ENCODE measurements around the gene TEKT3.

The TEKT3 gene

DNA sequence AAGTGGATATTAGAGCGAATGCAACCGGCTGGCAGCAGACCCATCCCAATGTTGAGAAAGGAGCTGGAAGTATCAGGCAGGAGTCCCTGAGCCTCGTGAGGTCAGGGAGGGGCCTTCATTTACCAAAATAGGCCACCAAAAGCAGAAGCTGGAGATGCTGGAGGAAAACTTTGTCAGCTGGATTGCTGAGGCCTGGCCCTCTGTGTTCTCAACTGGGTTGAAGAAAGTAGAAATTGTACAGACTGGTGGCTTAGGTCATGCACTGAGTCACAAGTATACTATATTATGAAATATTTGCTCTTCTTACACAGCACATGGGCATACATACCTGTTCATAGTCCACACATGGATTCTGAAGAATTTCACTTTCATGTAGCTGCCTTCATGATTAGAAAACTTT is 23.2 kb upstream of the TEKT3 start:
- H3K9me3 Mint-ChIP-seq, result no peaks in the 10 kb centered on the region
- no peaks in the 10 kb centered on the region for H3K4me1 Mint-ChIP-seq (ENCODE audit: low read depth)
- no peak overlapping the region for H3K4me3 Mint-ChIP-seq
- no peaks in the 10 kb centered on the region for H3K36me3 Mint-ChIP-seq (ENCODE audit: low read depth)
- no peak overlapping the region for H3K27ac Mint-ChIP-seq
- H3K27me3 Mint-ChIP-seq, result peaks cover 3% of the 10 kb centered on the region

DNA sequence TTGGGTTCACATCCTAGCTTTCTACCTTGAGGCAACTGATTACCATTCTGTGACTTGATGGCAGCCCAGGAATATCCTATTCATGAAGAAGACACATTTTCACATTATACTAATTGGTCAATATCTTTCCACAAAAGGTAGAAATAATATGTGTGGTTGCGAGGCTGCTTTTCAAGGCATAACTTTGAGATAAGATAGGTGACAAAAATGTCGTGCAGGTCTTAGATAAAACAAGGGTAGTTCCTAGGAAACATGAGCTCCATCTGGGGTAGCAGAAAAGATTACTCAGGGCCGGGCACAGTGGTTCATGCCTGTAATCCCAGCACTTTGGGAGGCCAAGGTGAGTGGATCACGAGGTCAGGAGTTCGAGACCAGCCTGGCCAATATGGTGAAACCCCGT is 22.3 kb upstream of the TEKT3 start:
- Mint-ChIP-seq H3K9me3 (no peaks in the 10 kb centered on the region), H3K4me3 (no peak overlapping the region), H3K36me3 (ENCODE audit: low read depth) (no peaks in the 10 kb centered on the region), H3K27me3 (peaks cover 3% of the 10 kb centered on the region), H3K4me1 (ENCODE audit: low read depth) (no peaks in the 10 kb centered on the region), H3K27ac (no peak overlapping the region)

DNA sequence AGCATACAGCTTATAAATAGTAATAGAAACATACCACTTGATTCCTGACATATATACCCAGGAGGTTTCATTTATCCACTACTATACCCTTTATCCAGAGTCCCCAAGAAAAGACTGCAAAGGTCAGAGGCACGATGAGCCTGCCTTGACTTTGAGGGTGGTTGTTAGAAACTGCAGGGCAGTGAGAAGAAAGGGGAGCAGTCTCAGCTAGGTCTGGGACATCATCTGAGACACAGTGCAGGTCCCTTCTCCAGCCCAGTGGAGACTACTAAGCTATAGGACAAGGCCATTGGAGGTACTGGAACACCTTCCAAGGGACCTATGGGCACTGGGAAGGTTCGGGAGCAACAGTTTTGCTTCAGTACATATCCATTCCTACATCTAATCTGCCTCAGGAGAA is 20.2 kb upstream of the TEKT3 start:
- Mint-ChIP-seq H3K4me3 (no peak overlapping the region), H3K27me3 (peaks cover 3% of the 10 kb centered on the region), H3K27ac (no peak overlapping the region), H3K36me3 (ENCODE audit: low read depth) (no peaks in the 10 kb centered on the region), H3K9me3 (no peaks in the 10 kb centered on the region), H3K4me1 (ENCODE audit: low read depth) (no peaks in the 10 kb centered on the region)

DNA sequence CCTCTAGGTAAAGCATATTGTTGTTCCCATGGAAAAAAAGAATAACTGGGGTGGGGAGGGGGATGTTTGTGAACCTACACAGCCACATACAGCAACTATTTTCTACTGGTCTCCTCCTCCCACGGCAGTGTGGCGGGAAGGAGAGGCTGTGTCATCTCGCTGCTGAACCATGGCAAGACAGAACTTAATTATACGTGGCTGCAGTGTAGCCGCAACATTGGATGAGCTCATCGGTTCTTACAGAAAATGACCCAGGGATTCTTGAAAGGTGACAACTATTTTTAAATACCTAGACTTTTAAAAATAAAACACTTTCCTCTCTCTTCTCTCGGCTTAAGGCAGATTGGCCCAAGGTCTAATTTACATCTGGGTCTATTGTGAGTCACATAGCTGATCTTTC is 19.8 kb upstream of the TEKT3 start:
- Mint-ChIP-seq H3K4me1 (ENCODE audit: low read depth) (no peaks in the 10 kb centered on the region), H3K4me3 (no peak overlapping the region), H3K36me3 (ENCODE audit: low read depth) (no peaks in the 10 kb centered on the region), H3K9me3 (no peaks in the 10 kb centered on the region), H3K27ac (no peak overlapping the region), H3K27me3 (peaks cover 8% of the 10 kb centered on the region)

DNA sequence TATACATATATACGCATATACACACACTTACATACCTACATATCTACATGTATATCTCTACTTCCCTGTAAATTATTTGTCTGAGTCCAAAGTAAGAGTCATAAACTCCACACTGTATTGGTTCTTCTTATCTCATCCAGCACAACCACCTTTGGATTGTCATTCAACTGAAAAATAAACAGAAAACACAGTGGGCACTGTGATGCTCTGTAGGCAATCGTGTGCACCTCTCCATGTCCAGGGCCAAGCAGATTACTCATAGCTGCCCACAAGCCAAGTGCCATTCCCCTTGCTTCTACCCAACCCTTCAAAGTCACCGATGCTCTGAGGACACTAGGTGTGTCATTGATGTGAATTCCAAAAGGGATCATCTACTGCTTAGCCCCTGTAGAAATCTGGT is 12.9 kb upstream of the TEKT3 start:
- Mint-ChIP-seq H3K36me3 (ENCODE audit: low read depth) (no peaks in the 10 kb centered on the region), H3K4me1 (ENCODE audit: low read depth) (no peaks in the 10 kb centered on the region), H3K27me3 (peaks cover 37% of the 10 kb centered on the region), H3K27ac (peak overlapping the region; percentile 4), H3K9me3 (no peaks in the 10 kb centered on the region), H3K4me3 (no peak overlapping the region)

DNA sequence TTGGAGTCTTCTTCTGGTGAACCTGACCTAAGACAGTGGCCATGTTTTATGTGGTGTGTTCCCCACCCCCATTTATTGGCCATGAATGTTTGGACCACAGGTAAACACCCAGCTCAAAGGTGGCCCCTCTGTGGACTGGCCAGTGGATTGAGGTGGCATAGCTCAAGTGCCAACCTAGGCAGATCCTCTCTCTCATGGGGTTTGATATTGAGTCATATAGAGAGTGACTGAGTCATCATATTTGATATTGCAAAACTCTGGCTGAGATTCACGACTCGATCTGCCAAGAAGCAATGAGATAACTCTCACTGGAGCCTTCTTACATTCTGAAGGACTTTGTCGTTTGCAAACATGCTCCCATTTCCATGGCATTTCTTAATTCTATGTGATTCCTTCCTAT is 10.5 kb upstream of the TEKT3 start:
- no peaks in the 10 kb centered on the region for H3K4me1 Mint-ChIP-seq (ENCODE audit: low read depth)
- no peaks in the 10 kb centered on the region for H3K36me3 Mint-ChIP-seq (ENCODE audit: low read depth)
- H3K27ac Mint-ChIP-seq, result no peak overlapping the region
- H3K4me3 Mint-ChIP-seq, result no peak overlapping the region
- H3K27me3 Mint-ChIP-seq, result peaks cover 50% of the 10 kb centered on the region
- no peaks in the 10 kb centered on the region for H3K9me3 Mint-ChIP-seq

DNA sequence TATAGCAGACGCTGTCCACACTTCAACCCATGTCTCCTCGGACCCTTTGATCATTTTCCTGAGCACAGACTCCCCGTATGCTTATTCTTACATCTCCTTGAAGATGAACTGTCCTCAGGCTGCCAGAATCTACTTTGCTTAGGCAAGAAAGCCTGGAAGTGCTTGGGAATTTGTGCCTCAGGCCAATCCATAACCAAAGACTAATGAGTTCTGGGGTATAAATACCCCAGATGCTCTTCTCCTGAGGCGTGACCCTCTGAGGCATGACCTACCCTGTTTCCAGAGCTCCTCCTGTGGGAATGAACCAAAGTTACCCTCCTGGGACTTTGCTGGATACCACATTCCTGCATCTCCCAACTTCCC is 10.1 kb upstream of the TEKT3 start:
- Mint-ChIP-seq H3K27ac (no peak overlapping the region), H3K4me1 (ENCODE audit: low read depth) (no peaks in the 10 kb centered on the region), H3K27me3 (peaks cover 50% of the 10 kb centered on the region), H3K4me3 (no peak overlapping the region), H3K9me3 (no peaks in the 10 kb centered on the region), H3K36me3 (ENCODE audit: low read depth) (no peaks in the 10 kb centered on the region)

DNA sequence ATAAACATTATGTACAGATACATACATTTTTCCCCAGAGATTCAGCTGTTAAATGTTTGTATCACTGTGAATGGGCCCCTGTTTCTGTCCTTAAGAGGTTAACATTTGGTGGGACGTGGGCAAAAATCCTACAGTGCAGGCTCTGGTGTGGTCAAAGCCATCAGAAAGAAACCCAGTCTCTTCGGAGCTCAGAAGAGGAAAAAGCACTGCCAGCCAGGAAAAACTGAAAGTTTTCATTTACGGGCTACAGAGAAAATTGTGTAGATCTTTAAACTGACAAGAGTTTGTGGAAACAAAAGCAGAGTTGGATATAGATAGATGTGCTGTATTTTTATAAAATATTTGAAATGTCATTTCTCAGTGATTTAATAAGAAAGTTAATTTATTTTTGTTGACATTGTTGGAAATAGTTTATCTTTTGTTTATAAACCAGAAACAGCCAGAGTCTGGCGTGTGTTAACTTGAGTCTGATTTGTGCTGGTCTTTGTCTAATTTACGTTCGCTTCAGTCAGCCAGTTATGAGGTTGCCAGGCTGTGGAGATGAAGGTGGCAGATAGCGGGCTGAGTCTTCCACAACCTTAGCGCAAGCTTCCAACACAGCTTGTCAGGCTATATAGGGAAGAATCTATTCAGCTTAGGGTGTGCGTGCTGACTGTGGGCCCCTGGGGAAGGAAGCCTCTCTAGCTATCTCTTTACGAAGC is 9.5 kb upstream of the TEKT3 start:
- H3K36me3 Mint-ChIP-seq (ENCODE audit: low read depth), result no peaks in the 10 kb centered on the region
- H3K27ac Mint-ChIP-seq, result no peak overlapping the region
- no peaks in the 10 kb centered on the region for H3K9me3 Mint-ChIP-seq
- no peaks in the 10 kb centered on the region for H3K4me1 Mint-ChIP-seq (ENCODE audit: low read depth)
- H3K27me3 Mint-ChIP-seq, result peaks cover 45% of the 10 kb centered on the region
- H3K4me3 Mint-ChIP-seq, result no peak overlapping the region

DNA sequence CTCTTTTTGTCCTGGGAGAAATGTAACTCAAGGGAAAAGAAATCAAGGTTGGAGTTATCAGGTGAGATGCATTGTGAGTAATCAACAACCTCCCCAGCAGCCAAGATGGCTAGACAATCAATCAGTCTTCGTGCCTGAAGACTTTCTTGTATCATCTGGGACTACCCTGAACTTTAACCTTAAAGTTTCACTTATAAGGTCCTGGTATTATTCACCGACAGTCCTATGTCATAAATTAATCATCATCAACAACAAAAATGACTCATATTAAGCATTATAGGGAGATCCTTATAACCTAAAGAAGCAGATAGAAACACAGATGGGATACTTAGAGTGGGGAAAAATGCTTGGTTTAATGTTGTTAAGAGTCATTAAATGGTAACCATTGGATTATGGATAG is 7.7 kb upstream of the TEKT3 start:
- Mint-ChIP-seq H3K27me3 (peaks cover 55% of the 10 kb centered on the region), H3K27ac (no peak overlapping the region), H3K4me1 (ENCODE audit: low read depth) (no peaks in the 10 kb centered on the region), H3K9me3 (no peaks in the 10 kb centered on the region), H3K36me3 (ENCODE audit: low read depth) (no peaks in the 10 kb centered on the region), H3K4me3 (no peak overlapping the region)

DNA sequence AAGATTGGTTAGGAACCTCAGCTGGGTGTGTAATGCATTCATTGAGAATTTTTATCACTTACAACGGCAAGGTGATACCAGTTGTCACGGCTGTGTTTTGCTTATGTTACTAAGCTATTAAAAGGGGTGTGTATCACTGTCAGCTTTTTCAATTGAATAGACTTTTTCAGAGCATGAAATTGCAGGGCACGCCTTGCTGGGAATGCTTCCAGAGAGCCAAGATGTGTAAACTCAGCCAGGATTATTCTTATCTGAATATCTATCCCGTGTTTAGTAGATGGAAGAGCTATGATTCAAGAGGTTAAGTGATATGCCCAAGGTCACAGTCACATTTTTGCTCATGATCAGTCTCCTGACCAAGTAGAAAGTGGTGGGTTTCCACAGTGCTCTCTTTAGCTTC is 6.6 kb upstream of the TEKT3 start:
- no peaks in the 10 kb centered on the region for H3K36me3 Mint-ChIP-seq (ENCODE audit: low read depth)
- no peak overlapping the region for H3K27ac Mint-ChIP-seq
- H3K9me3 Mint-ChIP-seq, result no peaks in the 10 kb centered on the region
- peaks cover 64% of the 10 kb centered on the region for H3K27me3 Mint-ChIP-seq
- no peak overlapping the region for H3K4me3 Mint-ChIP-seq
- H3K4me1 Mint-ChIP-seq (ENCODE audit: low read depth), result no peaks in the 10 kb centered on the region

DNA sequence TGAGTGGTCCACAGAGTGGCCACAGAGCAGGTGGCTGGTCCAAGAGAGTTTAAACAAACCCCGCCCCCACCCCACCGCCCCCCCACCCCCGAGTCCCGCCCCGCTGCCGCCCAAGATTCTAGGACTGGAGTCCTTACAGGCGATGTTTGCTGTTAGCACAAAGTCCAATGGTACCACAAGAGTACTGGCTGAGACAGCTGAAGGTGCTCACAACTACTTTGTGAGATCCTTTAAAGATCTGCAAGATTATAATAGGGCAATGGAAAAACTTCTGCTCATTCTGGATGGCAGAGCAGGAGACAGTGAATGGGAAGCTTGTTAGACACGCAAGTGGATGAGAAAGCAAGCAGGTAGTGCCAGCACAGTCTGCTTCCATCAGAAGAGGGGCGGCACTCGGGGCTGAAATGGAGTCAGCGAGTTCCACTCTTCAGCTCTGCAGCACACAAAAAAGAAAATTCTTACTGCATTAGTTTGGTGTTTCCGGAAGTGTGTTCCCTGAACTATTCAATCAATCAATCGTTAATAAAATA is 4.7 kb upstream of the TEKT3 start:
- Mint-ChIP-seq H3K36me3 (ENCODE audit: low read depth) (no peaks in the 10 kb centered on the region), H3K4me1 (ENCODE audit: low read depth) (peaks cover 2% of the 10 kb centered on the region), H3K27me3 (peaks cover 67% of the 10 kb centered on the region), H3K27ac (no peak overlapping the region), H3K9me3 (no peaks in the 10 kb centered on the region), H3K4me3 (no peak overlapping the region)

DNA sequence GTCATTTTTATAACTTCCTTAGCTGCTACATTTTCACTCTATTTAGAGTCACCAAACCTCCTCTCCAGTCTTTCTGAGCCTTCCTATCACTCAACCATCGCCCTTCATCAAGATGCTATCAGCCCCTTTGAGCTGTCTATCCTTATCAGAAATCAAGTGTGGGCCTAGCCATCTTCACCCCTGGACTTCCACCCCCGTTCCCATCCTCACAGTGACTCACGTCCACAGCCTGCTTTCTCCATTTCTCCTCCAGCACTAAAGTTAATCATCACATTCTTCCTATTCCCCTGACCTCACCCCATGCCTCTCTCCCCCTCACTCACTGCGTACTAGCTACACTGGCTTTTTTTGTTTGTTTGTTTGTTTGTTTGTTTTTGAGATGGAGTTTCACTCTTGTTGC is 2.4 kb upstream of the TEKT3 start:
- Mint-ChIP-seq H3K4me3 (no peak overlapping the region), H3K36me3 (ENCODE audit: low read depth) (no peaks in the 10 kb centered on the region), H3K9me3 (no peaks in the 10 kb centered on the region), H3K27me3 (peaks cover 78% of the 10 kb centered on the region), H3K27ac (no peak overlapping the region), H3K4me1 (ENCODE audit: low read depth) (peaks cover 6% of the 10 kb centered on the region)

DNA sequence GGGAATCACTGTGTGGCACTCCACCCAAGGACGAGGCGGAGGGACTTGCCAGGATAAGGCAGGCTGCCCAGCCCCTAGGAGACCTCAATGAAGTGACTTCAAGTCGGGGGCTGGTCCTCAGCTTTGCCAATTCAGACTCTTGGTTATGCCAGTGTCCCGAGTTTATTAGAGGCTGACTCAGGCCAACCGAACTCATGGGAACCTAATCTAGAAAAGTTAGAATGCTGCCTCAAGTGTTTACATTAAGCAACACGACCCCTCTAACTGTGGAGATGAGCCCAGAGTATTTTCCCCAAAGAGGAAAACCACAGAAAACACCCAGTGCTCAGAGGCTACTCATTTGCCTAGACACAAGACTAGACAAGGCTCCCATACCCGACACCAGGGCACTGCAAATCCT is 1.1 kb upstream of the TEKT3 start:
- Mint-ChIP-seq H3K27ac (no peak overlapping the region), H3K36me3 (ENCODE audit: low read depth) (no peaks in the 10 kb centered on the region), H3K27me3 (peaks cover 73% of the 10 kb centered on the region), H3K9me3 (peaks cover 4% of the 10 kb centered on the region), H3K4me3 (no peak overlapping the region), H3K4me1 (ENCODE audit: low read depth) (peaks cover 6% of the 10 kb centered on the region)

DNA sequence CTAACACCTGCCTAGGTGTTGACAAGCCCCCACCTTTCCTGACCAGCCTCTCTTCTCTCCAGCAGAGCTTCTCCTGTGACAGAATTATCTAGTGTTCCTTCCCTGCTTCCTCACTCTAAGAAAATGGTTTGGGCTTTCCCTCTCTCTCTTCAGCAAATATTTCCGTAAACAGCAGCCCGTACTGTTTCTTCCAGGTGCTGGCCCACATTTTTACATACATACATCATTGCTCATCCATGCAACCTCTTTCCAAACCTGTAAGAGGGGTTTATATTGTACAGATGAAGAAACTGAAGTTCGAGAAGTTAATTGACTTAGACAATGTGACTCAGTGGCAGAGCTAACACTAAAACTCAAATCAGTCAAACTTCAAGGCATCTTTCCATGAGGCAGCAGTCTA is 569 bp upstream of the TEKT3 start:
- Mint-ChIP-seq H3K9me3 (peaks cover 4% of the 10 kb centered on the region), H3K36me3 (ENCODE audit: low read depth) (no peaks in the 10 kb centered on the region), H3K4me3 (no peak overlapping the region), H3K27ac (no peak overlapping the region), H3K27me3 (peaks cover 77% of the 10 kb centered on the region), H3K4me1 (ENCODE audit: low read depth) (peaks cover 6% of the 10 kb centered on the region)

DNA sequence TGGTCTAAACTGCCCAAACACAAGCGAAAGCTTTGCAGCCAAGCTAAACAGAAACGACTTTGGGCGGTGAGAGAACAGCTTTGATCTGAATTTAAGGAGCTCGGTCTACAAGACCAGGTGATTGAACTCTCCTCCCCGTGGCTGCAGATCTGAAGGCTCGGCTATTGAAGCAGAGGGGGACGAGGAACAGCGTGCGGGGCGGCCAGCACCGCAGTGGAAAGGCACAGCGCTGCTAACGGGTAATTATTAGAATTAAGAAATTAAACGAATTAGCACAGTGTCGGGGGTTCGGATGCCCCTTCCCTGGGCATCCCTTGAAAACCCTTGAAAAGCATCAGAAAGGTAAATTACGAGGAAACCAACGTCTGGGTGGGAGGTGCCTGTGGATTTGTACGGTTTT is 431 bp downstream of the TEKT3 start:
- H3K36me3 Mint-ChIP-seq (ENCODE audit: low read depth), result no peaks in the 10 kb centered on the region
- peaks cover 75% of the 10 kb centered on the region for H3K27me3 Mint-ChIP-seq
- no peak overlapping the region for H3K27ac Mint-ChIP-seq
- H3K4me1 Mint-ChIP-seq (ENCODE audit: low read depth), result peaks cover 6% of the 10 kb centered on the region
- peak overlapping the region; percentile 51 for H3K4me3 Mint-ChIP-seq
- H3K9me3 Mint-ChIP-seq, result peaks cover 4% of the 10 kb centered on the region

DNA sequence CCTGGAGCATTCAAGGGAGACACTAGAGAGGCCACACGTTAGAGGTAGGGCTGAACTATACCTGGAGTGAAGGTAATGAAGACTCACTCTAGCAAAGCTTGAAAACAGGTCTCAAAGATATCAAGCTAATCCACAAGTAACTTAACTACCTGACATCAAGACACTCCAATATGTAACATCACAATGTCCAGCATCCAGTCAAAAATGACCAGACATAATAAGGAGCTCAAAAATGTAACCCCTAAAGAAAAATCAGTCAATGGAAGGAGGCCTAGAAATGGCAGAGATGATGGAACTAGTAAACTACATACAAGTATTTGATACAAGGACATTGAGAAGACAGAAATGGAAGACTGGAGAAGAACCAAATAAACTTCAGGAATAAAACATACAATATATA is 6.0 kb downstream of the TEKT3 start:
- no peaks in the 10 kb centered on the region for H3K4me1 Mint-ChIP-seq (ENCODE audit: low read depth)
- no peaks in the 10 kb centered on the region for H3K36me3 Mint-ChIP-seq (ENCODE audit: low read depth)
- peaks cover 48% of the 10 kb centered on the region for H3K27me3 Mint-ChIP-seq
- no peak overlapping the region for H3K27ac Mint-ChIP-seq
- H3K9me3 Mint-ChIP-seq, result peaks cover 13% of the 10 kb centered on the region
- no peak overlapping the region for H3K4me3 Mint-ChIP-seq

Data from stimulated activated naive CD8-positive, alpha-beta T cell treated with anti-CD3 and anti-CD28 coated beads, Interleukin-15, Interleukin-2, amounts not matched to agents 100 ng/mL and 50 ng/mL, for 24 hours (primary cell).